PC-9 (cell line): ENCODE results near the gene RGL1. TPM values are rescaled to one million over a fixed set of nuclear protein-coding genes. Genes with fewer than 3 reads are reported as not detected.

Experiments
- BruUV-seq: library from RNA; stranded (reverse); fragments of 400-500 nt; replicated peaks from 2 replicates; lab custom pipeline; 2021; lab: Mats Ljungman, UMichigan
- CTCF ChIA-PET: fragments of 300-600 bp; sonication (Branson Sonifier 250); formaldehyde crosslinking; loops from one replicate; lab custom pipeline; 2022; ENCODE audit warnings: antibody characterized with exemption; lab: Charles Lee
- POLR2A ChIA-PET: fragments of 300-600 bp; sonication (Branson Sonifier 250); formaldehyde crosslinking; loops from one replicate; lab custom pipeline; 2022; ENCODE audit warnings: antibody characterized with exemption; ENCODE audit not compliant: unreplicated experiment; lab: Charles Lee
- DNase-seq, 2 experiments: peaks; one replicate each; pipeline versions ENCODE4 v3.0.0 to v3.0.0-alpha.2; 2015 to 2022; ENCODE audit warnings: mixed read lengths in 1 of 2
- H2AFZ ChIP-seq: fragments of 200-600 bp; sonication (generic); 2 replicates; pipeline ENCODE4 v1.8.1; 2017; ENCODE audit warnings: antibody characterized with exemption
- H3F3A ChIP-seq: fragments of 200-600 bp; sonication (generic); 2 replicates; pipeline ENCODE4 v1.8.1; 2017; ENCODE audit warnings: antibody characterized with exemption, mild to moderate bottlenecking, low read depth; ENCODE audit not compliant: insufficient read depth
- H3K27ac ChIP-seq: fragments of 200-600 bp; sonication (generic); 2 replicates; pipeline ENCODE4 v1.6.1; 2016; ENCODE audit warnings: mixed run types
- H3K27me3 ChIP-seq: fragments of 200-600 bp; sonication (generic); 2 replicates; pipeline ENCODE4 v1.6.1; 2016; ENCODE audit warnings: low read depth, mixed run types; ENCODE audit not compliant: insufficient read depth
- H3K36me3 ChIP-seq: fragments of 200-600 bp; sonication (generic); 2 replicates; pipeline ENCODE4 v1.6.1; 2016; ENCODE audit warnings: low read depth, mixed run types
- H3K4me1 ChIP-seq: fragments of 200-600 bp; sonication (generic); replicated peaks from 2 replicates; pipeline ENCODE4 v1.6.1; 2016; ENCODE audit warnings: mixed run types; ENCODE audit not compliant: insufficient read depth
- H3K4me2 ChIP-seq: fragments of 200-600 bp; sonication (generic); 2 replicates; pipeline ENCODE4 v1.6.1; 2017; ENCODE audit warnings: mixed run types
- H3K4me3 ChIP-seq: fragments of 200-600 bp; sonication (generic); 2 replicates; pipeline ENCODE4 v1.6.1; 2016; ENCODE audit warnings: mixed run types
- H3K79me2 ChIP-seq: fragments of 200-600 bp; sonication (generic); 2 replicates; pipeline ENCODE4 v1.6.1; 2017; ENCODE audit warnings: low read depth, mixed run types
- H3K9me2 ChIP-seq: fragments of 200-600 bp; sonication (generic); 2 replicates; pipeline ENCODE4 v1.8.1; 2017; ENCODE audit warnings: mild to moderate bottlenecking; ENCODE audit not compliant: insufficient read depth
- H3K9me3 ChIP-seq: fragments of 200-600 bp; sonication (generic); 2 replicates; pipeline ENCODE4 v1.8.1; 2016; ENCODE audit warnings: low read depth; ENCODE audit not compliant: insufficient read depth
- H4K20me1 ChIP-seq: fragments of 200-600 bp; sonication (generic); 2 replicates; pipeline ENCODE4 v1.8.1; 2017; ENCODE audit not compliant: insufficient read depth
- EZH2 ChIP-seq: fragments of 200-600 bp; sonication (generic); IDR thresholded peaks from 2 replicates; pipeline ENCODE4 v1.8.0; 2017; ENCODE audit warnings: antibody characterized with exemption, low read depth
- intact Hi-C: fragments of 100-400 bp; cut with micrococcal nuclease; formaldehyde crosslinking; loops from one replicate; pipeline ENCODE4 v1.10.0; 2022; ENCODE audit not compliant: unreplicated experiment
- total RNA-seq: library from RNA; stranded (reverse); gene quantifications from 2 replicates; pipeline ENCODE4 v1.2.3, GENCODE V29; 2021
- TF ChIP-seq, protein P1 (sequence below): fragments of 200-600 bp; sonication (generic); conservative IDR thresholded peaks from 2 replicates; pipeline ENCODE4 v1.6.1; 2017; ENCODE audit warnings: mixed run types, antibody characterized with exemption, mild to moderate bottlenecking, moderate library complexity

Gene RGL1
- total RNA-seq, 1 experiment from 2014 or later: 2.6 TPM

DNA sequence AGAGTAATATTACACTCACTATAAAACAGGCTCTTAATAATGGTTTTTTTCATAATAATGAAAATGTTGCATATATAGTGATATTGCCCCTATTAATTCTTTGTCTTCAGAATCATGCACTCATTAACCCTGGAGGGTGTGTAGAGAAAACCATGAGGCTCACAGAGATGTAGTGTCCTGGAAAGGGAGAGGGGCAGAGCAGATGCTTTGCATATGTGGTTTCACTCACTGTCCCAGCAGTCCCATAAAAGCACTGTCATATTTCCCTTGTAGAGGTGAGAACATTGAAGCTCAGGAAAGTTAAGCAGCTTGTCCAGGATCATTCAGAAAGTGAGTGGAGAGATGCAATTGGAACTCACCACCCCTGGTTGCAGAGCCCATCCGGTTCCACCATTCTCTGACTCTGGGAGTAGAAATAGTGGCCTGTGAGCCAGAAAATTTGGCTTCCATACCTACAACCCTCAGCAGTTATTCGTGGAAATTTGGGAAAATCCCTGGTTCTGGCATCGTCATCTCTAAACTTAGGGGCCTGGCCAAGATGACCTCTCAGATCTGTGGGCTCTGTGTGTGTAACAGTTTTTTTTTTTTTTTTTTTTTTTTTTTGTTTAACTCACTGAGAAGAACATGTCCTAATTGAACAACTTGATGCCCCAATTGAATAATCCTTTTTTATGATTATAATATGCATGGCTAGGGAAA, 86.4 kb downstream of the RGL1 start:
- Histone ChIP-seq H3K36me3 (peaks cover 11% of the 10 kb centered on the region; the same call in 1 of the 2 replicates), H3K9me3 (no peaks in the 10 kb centered on the region; the same call in 1 of the 2 replicates), H3F3A (peaks cover 19% of the 10 kb centered on the region; the same call in 1 of the 2 replicates), H3K4me2 (peak overlapping the region; percentile 53; the same call in 1 of the 2 replicates), H3K4me1 (peaks cover 45% of the 10 kb centered on the region), H3K27me3 (no peaks in the 10 kb centered on the region), H3K9me2 (no peaks in the 10 kb centered on the region), H3K4me3 (no peak overlapping the region), H3K27ac (peak overlapping the region; percentile 67), H3K79me2 (no peaks in the 10 kb centered on the region), H2AFZ (no peak overlapping the region), H4K20me1 (no peaks in the 10 kb centered on the region)
- no TSS peak for BruUV-seq
- TF ChIP-seq, protein P1, sequence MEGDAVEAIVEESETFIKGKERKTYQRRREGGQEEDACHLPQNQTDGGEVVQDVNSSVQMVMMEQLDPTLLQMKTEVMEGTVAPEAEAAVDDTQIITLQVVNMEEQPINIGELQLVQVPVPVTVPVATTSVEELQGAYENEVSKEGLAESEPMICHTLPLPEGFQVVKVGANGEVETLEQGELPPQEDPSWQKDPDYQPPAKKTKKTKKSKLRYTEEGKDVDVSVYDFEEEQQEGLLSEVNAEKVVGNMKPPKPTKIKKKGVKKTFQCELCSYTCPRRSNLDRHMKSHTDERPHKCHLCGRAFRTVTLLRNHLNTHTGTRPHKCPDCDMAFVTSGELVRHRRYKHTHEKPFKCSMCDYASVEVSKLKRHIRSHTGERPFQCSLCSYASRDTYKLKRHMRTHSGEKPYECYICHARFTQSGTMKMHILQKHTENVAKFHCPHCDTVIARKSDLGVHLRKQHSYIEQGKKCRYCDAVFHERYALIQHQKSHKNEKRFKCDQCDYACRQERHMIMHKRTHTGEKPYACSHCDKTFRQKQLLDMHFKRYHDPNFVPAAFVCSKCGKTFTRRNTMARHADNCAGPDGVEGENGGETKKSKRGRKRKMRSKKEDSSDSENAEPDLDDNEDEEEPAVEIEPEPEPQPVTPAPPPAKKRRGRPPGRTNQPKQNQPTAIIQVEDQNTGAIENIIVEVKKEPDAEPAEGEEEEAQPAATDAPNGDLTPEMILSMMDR: no peak
- TF ChIP-seq EZH2: no peak
- no peak for DNase-seq
- ChIA-PET POLR2A (no interaction called here), CTCF (no interaction called here)
- intact Hi-C loops: no loop called here

DNA sequence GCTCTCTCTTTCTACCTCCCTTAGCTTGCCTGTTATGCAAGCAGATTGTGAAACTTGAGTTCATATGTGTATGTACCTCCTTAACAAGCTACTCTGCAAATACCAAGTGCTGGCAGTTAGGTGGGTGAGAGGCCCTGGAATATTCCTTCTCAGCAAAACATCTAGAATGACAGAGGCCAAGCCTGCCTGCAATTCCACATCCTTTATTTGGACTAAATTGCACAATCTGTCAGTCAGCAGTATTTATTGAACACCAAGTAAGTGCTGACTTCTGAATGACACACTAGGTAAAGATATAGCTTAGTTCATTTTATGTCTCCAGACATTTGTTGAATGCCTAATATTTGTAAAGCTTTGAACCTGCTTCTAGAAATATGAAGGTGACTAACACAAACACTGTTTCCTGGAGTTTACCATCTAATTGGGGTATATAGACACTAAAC, 87.5 kb downstream of the RGL1 start:
- Histone ChIP-seq H2AFZ (no peak overlapping the region), H3K4me3 (no peak overlapping the region), H3K27me3 (no peaks in the 10 kb centered on the region), H3K36me3 (peaks cover 11% of the 10 kb centered on the region; the same call in 1 of the 2 replicates), H3K4me1 (peaks cover 45% of the 10 kb centered on the region), H3K9me2 (no peaks in the 10 kb centered on the region), H4K20me1 (no peaks in the 10 kb centered on the region), H3K27ac (peak overlapping the region; percentile 67), H3F3A (peaks cover 19% of the 10 kb centered on the region; the same call in 1 of the 2 replicates), H3K9me3 (no peaks in the 10 kb centered on the region; the same call in 1 of the 2 replicates), H3K4me2 (peak overlapping the region; percentile 53), H3K79me2 (no peaks in the 10 kb centered on the region)
- intact Hi-C loops: no loop called here
- ChIA-PET CTCF (no interaction called here), POLR2A (no interaction called here)
- no peak for TF ChIP-seq EZH2
- TF ChIP-seq, protein P1: no peak
- BruUV-seq: no TSS peak
- DNase-seq: peak in 1 of 2 experiments; percentile 97

DNA sequence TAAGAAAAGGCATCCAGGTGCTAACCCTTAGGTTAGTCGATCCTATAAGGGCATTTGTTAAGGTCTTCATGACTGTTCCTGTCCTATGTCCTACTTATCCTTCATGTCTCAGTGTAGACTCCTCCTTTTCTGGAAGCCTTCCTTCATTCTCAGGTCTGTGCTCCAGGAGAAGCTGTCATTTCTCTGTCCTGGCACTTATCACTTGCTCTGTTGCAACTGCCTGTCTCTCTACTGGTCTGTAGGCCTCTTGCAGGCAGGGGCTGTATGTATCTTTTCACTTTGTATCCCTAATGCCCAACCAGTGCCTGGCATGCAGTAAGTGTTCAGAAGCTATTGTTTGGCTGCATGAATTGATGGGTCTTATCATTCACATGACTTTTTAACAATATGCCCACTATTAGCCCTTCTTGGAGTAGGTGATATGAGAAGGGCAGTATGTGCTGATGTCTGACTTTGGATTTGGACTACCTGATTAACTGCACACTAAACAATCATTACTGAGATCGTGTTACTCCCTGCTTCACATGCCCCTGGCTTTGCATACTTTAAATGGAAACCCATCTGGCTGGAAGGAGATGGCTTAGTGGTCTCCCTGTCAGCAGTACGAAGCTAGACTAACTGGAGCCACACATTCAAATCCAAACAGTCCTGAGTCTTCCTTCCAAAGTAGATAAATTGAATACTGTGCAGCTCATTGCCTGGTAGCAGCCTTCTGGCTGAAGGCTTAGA, 88.8 kb downstream of the RGL1 start:
- H3F3A ChIP-seq: peaks cover 19% of the 10 kb centered on the region; the same call in 1 of the 2 replicates
- CTCF ChIA-PET: interaction anchor here (0.6 kb wide), 1 partner anchor 10 kb away, joined by 3 read pairs; no protein-coding TSS in a partner anchor
- no peaks in the 10 kb centered on the region for H3K79me2 ChIP-seq
- H3K9me2 ChIP-seq: no peaks in the 10 kb centered on the region
- DNase-seq: no peak
- H2AFZ ChIP-seq: no peak overlapping the region; the same call in 1 of the 2 replicates
- H3K27me3 ChIP-seq: no peaks in the 10 kb centered on the region
- H3K9me3 ChIP-seq: no peaks in the 10 kb centered on the region; the same call in 1 of the 2 replicates
- peaks cover 8% of the 10 kb centered on the region; the same call in 1 of the 2 replicates for H3K36me3 ChIP-seq
- no peak overlapping the region for H3K4me3 ChIP-seq
- intact Hi-C loops: no loop called here
- H4K20me1 ChIP-seq: no peaks in the 10 kb centered on the region
- H3K27ac ChIP-seq: peak overlapping the region; percentile 67
- H3K4me2 ChIP-seq: peak overlapping the region; percentile 53
- BruUV-seq: no TSS peak
- peaks cover 45% of the 10 kb centered on the region for H3K4me1 ChIP-seq
- POLR2A ChIA-PET: interaction anchor here (0.6 kb wide), 2 partner anchors 11 to 822 kb away, joined by 3 to 10 read pairs; no protein-coding TSS in a partner anchor
- TF ChIP-seq EZH2: no peak
- TF ChIP-seq, protein P1: no peak
